Inferior parietal cortex (tissue), 1 donor: ENCODE measurements around the gene PBX4.

Source experiments
- DNase-seq: peaks from one replicate; pipeline ENCODE4 v3.0.0-alpha.2; 2016; ENCODE audit errors: extremely low spot score

Gene PBX4

GRCh38 chr19:19558055-19558454 lies 60.4 kb downstream of the PBX4 start:
- no peak for DNase-seq

GRCh38 chr19:19554074-19555023 lies 64.1 kb downstream of the PBX4 start:
- no peak for DNase-seq

GRCh38 chr19:19553670-19554069 lies 64.8 kb downstream of the PBX4 start:
- no peak for DNase-seq

- DNase-seq: no peak
Observed at GRCh38 chr19:19552798-19553197, 65.7 kb downstream of the PBX4 start.

- DNase-seq: no peak
Observed at GRCh38 chr19:19551853-19552192, 66.7 kb downstream of the PBX4 start.

- no peak for DNase-seq
Observed at GRCh38 chr19:19550972-19551852, 67.3 kb downstream of the PBX4 start.

GRCh38 chr19:19550485-19550929 lies 68.0 kb downstream of the PBX4 start:
- DNase-seq: no peak

GRCh38 chr19:19549804-19550464 lies 68.6 kb downstream of the PBX4 start:
- DNase-seq: no peak

- DNase-seq: no peak
Observed at GRCh38 chr19:19548915-19549759, 69.3 kb downstream of the PBX4 start.

- DNase-seq: no peak
Observed at GRCh38 chr19:19547674-19548336, 70.7 kb downstream of the PBX4 start.

- no peak for DNase-seq
Observed at GRCh38 chr19:19546751-19547162, 71.7 kb downstream of the PBX4 start.

- no peak for DNase-seq
Observed at GRCh38 chr19:19545707-19546106, 72.8 kb downstream of the PBX4 start.

- no peak for DNase-seq
Observed at GRCh38 chr19:19544954-19545591, 73.4 kb downstream of the PBX4 start.

GRCh38 chr19:19544257-19544953 lies 74.1 kb downstream of the PBX4 start:
- DNase-seq: no peak

- no peak for DNase-seq
Observed at GRCh38 chr19:19543640-19544039, 74.8 kb downstream of the PBX4 start.

GRCh38 chr19:19543101-19543500 lies 75.4 kb downstream of the PBX4 start:
- no peak for DNase-seq

- DNase-seq: no peak
Observed at GRCh38 chr19:19542507-19542906, 76.0 kb downstream of the PBX4 start.

GRCh38 chr19:19541616-19542015 lies 76.9 kb downstream of the PBX4 start:
- no peak for DNase-seq

- DNase-seq: no peak
Observed at GRCh38 chr19:19540715-19541515, 77.6 kb downstream of the PBX4 start.
